EH (cell line): ENCODE data around the gene STAB1.
A peak's percentile ranks its signal among the peaks of the same experiment; 100 is the strongest.

Experiments used
- DNase-seq: peaks from one replicate; pipeline ENCODE4 v3.0.0-alpha.2; 2015; ENCODE audit warnings: low read depth

STAB1 gene

GRCh38 chr3:52509753-52510328, 14.7 kb downstream of the STAB1 start:
- no peak for DNase-seq

- no peak for DNase-seq
These were observed 16.4 kb downstream of the STAB1 start for GRCh38 chr3:52511509-52511908.

GRCh38 chr3:52512105-52512504, 17.0 kb downstream of the STAB1 start:
- DNase-seq, result no peak

GRCh38 chr3:52512727-52513126, 17.6 kb downstream of the STAB1 start:
- no peak for DNase-seq

GRCh38 chr3:52513281-52513680, 18.1 kb downstream of the STAB1 start:
- DNase-seq, result no peak

GRCh38 chr3:52514576-52514975, 19.4 kb downstream of the STAB1 start:
- no peak for DNase-seq

GRCh38 chr3:52515192-52515591, 20.1 kb downstream of the STAB1 start:
- DNase-seq, result no peak

GRCh38 chr3:52516509-52517195, 21.5 kb downstream of the STAB1 start:
- DNase-seq, result no peak

GRCh38 chr3:52517796-52518722, 22.9 kb downstream of the STAB1 start:
- no peak for DNase-seq

GRCh38 chr3:52518723-52519444, 23.7 kb downstream of the STAB1 start:
- peak; percentile 42 for DNase-seq

- DNase-seq, result no peak
These were observed 24.5 kb downstream of the STAB1 start for GRCh38 chr3:52519445-52520140.

- no peak for DNase-seq
These were observed 25.1 kb downstream of the STAB1 start for GRCh38 chr3:52520141-52520667.

- no peak for DNase-seq
These were observed 25.8 kb downstream of the STAB1 start for GRCh38 chr3:52520716-52521487.

GRCh38 chr3:52521488-52521824, 26.3 kb downstream of the STAB1 start:
- no peak for DNase-seq

- DNase-seq, result no peak
These were observed 26.9 kb downstream of the STAB1 start for GRCh38 chr3:52521881-52522650.

- no peak for DNase-seq
These were observed 27.6 kb downstream of the STAB1 start for GRCh38 chr3:52522651-52523251.

GRCh38 chr3:52523386-52524257, 28.5 kb downstream of the STAB1 start:
- DNase-seq, result no peak

- no peak for DNase-seq
These were observed 29.2 kb downstream of the STAB1 start for GRCh38 chr3:52524258-52524751.
